Hepatocyte (in vitro differentiated cells): ENCODE data around the gene C19orf53.

Experiments
- EZH2 ChIP-seq: fragments of 200-600 bp; sonication (generic); IDR thresholded peaks from 2 replicates; pipeline ENCODE4 v1.6.1; 2016; ENCODE audit warnings: antibody characterized with exemption, mild to moderate bottlenecking, borderline replicate concordance
- EZH2phosphoT487 ChIP-seq: fragments of 200-600 bp; sonication (generic); IDR thresholded peaks from one replicate; pipeline ENCODE4 v1.6.1; 2018; ENCODE audit warnings: antibody characterized with exemption, mild to moderate bottlenecking, low read depth, moderate library complexity; ENCODE audit not compliant: unreplicated experiment, severe bottlenecking
- TF ChIP-seq, protein P1 (sequence below): fragments of 200-600 bp; sonication (generic); IDR thresholded peaks from 2 replicates; pipeline ENCODE4 v1.5.1; 2016; ENCODE audit warnings: antibody characterized with exemption, mild to moderate bottlenecking; ENCODE audit not compliant: poor library complexity

DNA sequence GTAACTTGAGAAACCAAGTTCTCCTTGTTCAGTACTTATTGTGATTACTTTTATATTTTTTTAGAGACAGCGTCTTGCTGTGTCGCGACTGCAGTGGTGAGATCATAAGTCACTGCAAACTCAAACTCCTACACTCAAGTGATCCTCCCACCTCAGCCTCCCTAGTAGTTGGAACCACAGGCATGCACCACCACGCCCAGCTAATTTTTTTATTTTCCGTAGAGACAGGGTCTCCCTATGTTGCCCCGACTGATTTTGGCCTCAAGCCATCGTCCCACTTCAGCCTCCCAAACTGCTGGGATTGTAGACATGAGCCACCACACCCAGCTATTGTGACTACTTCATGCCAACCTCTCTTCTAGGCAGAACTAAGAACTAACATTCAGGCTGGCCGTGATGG, 8.3 kb downstream of the C19orf53 start:
- TF ChIP-seq, protein P1, sequence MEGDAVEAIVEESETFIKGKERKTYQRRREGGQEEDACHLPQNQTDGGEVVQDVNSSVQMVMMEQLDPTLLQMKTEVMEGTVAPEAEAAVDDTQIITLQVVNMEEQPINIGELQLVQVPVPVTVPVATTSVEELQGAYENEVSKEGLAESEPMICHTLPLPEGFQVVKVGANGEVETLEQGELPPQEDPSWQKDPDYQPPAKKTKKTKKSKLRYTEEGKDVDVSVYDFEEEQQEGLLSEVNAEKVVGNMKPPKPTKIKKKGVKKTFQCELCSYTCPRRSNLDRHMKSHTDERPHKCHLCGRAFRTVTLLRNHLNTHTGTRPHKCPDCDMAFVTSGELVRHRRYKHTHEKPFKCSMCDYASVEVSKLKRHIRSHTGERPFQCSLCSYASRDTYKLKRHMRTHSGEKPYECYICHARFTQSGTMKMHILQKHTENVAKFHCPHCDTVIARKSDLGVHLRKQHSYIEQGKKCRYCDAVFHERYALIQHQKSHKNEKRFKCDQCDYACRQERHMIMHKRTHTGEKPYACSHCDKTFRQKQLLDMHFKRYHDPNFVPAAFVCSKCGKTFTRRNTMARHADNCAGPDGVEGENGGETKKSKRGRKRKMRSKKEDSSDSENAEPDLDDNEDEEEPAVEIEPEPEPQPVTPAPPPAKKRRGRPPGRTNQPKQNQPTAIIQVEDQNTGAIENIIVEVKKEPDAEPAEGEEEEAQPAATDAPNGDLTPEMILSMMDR = no peak
- TF ChIP-seq EZH2 (no peak), EZH2phosphoT487 (no peak)
